Measurements from ENCODE around the gene UBE2O. TPM values are rescaled to one million over a fixed set of nuclear protein-coding genes. Genes with fewer than 3 reads are reported as not detected.
A peak's percentile ranks its signal among the peaks of the same experiment; 100 is the strongest.
"Not testable (repeated sequence)": the region's sequence is repeated elsewhere in the genome, so short reads cannot be mapped to it uniquely, and the experiment has no call there.

UBE2O gene
- total RNA-seq, 1 experiment from 2014 or later: 64.7 TPM

DNA sequence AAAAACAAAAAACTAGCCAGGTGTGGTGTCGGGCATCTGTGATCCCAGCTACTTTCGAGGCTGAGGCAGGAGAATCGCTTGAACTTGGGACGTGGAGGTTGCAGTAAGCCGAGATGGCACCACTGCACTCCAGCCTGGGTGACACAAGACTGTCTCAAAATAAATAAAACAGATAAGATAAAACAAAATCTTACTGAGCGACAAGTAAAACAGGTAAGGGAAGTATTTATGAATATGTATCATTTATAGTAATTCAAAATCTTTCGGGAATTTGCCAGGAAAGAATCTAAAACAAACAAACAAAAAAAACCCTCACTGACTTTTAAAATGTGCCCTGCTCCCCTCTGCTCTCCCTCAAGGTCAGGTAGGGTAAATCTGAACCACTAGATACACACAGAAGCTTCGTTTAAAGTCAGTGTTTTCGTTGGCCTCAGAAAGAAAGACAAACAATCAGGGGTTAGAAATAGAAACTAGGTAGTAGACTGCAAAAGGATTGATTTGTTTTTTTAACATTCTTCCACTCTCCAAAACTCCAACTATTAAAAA is 101.4 kb downstream of the UBE2O start:
- H3K9ac ChIP-seq (ENCODE audit: low read length): no peak overlapping the region
- no peak for DNase-seq
- no TSS peak for BruUV-seq (replicated peaks)
- H3K9me2 ChIP-seq (replicated peaks; ENCODE audit: low read length): no peaks in the 10 kb centered on the region
- H3K4me1 ChIP-seq (ENCODE audit: insufficient read depth, low read length): peaks cover 18% of the 10 kb centered on the region
- ChIA-PET POLR2A (ENCODE audit: unreplicated experiment) (interaction anchor here (0.5 to 0.7 kb wide), 3 partner anchors 15 to 99 kb away, joined by 3 to 15 read pairs (median 12); no protein-coding TSS in a partner anchor), CTCF (interaction anchor here (0.5 to 0.7 kb wide), 4 partner anchors 34 to 228 kb away, joined by 3 to 5 read pairs (median 4); no protein-coding TSS in a partner anchor)
- H3K4me3 ChIP-seq (ENCODE audit: low read length): peak overlapping the region; percentile 92
- no peak for ATAC-seq
- intact Hi-C loops (cut with micrococcal nuclease): loop anchor here (5.0 kb wide), 1 partner anchor 36 kb away; no protein-coding TSS in a partner anchor
- no peak overlapping the region for H3K27ac ChIP-seq (ENCODE audit: low read length)
- H3K4me2 ChIP-seq (ENCODE audit: low read length): peak overlapping the region; percentile 90
- H3K27me3 ChIP-seq (ENCODE audit: low read length): no peaks in the 10 kb centered on the region
- no peaks in the 10 kb centered on the region for H4K20me1 ChIP-seq (ENCODE audit: low read length)
- H3K9me3 ChIP-seq (ENCODE audit: low read length): no peaks in the 10 kb centered on the region
- H3F3A ChIP-seq (ENCODE audit: low read length, unreplicated experiment): no peaks in the 10 kb centered on the region
- peaks cover 46% of the 10 kb centered on the region for H3K79me2 ChIP-seq (ENCODE audit: low read length)
- TF ChIP-seq EZH2phosphoT487 (IDR thresholded peaks at IDR 0.05; ENCODE audit: borderline replicate concordance, low read length) (no peak), EZH2 (IDR thresholded peaks at IDR 0.05; ENCODE audit: low read length, unreplicated experiment) (no peak)
- TF ChIP-seq, protein P1, sequence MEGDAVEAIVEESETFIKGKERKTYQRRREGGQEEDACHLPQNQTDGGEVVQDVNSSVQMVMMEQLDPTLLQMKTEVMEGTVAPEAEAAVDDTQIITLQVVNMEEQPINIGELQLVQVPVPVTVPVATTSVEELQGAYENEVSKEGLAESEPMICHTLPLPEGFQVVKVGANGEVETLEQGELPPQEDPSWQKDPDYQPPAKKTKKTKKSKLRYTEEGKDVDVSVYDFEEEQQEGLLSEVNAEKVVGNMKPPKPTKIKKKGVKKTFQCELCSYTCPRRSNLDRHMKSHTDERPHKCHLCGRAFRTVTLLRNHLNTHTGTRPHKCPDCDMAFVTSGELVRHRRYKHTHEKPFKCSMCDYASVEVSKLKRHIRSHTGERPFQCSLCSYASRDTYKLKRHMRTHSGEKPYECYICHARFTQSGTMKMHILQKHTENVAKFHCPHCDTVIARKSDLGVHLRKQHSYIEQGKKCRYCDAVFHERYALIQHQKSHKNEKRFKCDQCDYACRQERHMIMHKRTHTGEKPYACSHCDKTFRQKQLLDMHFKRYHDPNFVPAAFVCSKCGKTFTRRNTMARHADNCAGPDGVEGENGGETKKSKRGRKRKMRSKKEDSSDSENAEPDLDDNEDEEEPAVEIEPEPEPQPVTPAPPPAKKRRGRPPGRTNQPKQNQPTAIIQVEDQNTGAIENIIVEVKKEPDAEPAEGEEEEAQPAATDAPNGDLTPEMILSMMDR (conservative IDR thresholded peaks at IDR 0.05; ENCODE audit: low read depth, low read length): no peak
- H2AFZ ChIP-seq (ENCODE audit: low read length): no peak overlapping the region
- peaks cover 10% of the 10 kb centered on the region; the same call in 1 of the 2 replicates for H3K36me3 ChIP-seq (ENCODE audit: low read depth, low read length)

GRCh38 chr17:76350463-76350862 is 102.5 kb downstream of the UBE2O start:
- Histone ChIP-seq H3K9me3 (ENCODE audit: low read length) (no peaks in the 10 kb centered on the region), H3K9me2 (replicated peaks; ENCODE audit: low read length) (no peaks in the 10 kb centered on the region), H4K20me1 (ENCODE audit: low read length) (no peaks in the 10 kb centered on the region), H2AFZ (ENCODE audit: low read length) (no peak overlapping the region), H3F3A (ENCODE audit: low read length, unreplicated experiment) (no peaks in the 10 kb centered on the region), H3K36me3 (ENCODE audit: low read depth, low read length) (peaks cover 14% of the 10 kb centered on the region; the same call in 1 of the 2 replicates), H3K4me2 (ENCODE audit: low read length) (no peak overlapping the region), H3K27ac (ENCODE audit: low read length) (no peak overlapping the region), H3K27me3 (ENCODE audit: low read length) (no peaks in the 10 kb centered on the region), H3K4me3 (ENCODE audit: low read length) (no peak overlapping the region), H3K79me2 (ENCODE audit: low read length) (peaks cover 46% of the 10 kb centered on the region), H3K4me1 (ENCODE audit: insufficient read depth, low read length) (peaks cover 18% of the 10 kb centered on the region), H3K9ac (ENCODE audit: low read length) (no peak overlapping the region)
- CTCF ChIA-PET: no interaction called here
- no peak for DNase-seq
- TF ChIP-seq, protein P1 (conservative IDR thresholded peaks at IDR 0.05; ENCODE audit: low read depth, low read length): no peak
- TF ChIP-seq EZH2phosphoT487 (IDR thresholded peaks at IDR 0.05; ENCODE audit: borderline replicate concordance, low read length): no peak
- no peak for TF ChIP-seq EZH2 (IDR thresholded peaks at IDR 0.05; ENCODE audit: low read length, unreplicated experiment)
- ATAC-seq: no peak
- BruUV-seq (replicated peaks): no TSS peak
- POLR2A ChIA-PET (ENCODE audit: unreplicated experiment): no interaction called here
- intact Hi-C loops (cut with micrococcal nuclease): loop anchor here (5.0 kb wide), 1 partner anchor 37 kb away; no protein-coding TSS in a partner anchor

DNA sequence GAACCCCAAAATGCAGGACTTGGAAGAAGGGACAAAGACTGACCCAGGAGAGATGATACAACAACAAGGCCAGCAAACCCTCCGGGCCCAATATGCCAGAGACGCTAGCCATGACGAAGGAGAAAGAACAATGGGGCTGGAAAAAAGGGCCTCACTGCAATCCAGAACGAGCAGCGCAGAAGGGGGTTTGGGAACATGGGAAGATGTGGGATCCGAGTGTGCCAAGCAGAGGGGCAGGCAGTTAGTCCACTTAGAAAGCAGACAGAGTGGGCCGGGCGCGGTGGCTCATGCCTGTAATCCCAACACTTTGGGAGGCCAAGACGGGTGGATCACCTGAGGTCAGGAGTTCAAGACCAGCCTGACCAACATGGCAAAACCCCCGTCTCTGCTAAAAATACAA is 106.0 kb downstream of the UBE2O start:
- H3K4me3 ChIP-seq (ENCODE audit: low read length); POLR2A ChIA-PET (ENCODE audit: unreplicated experiment); H3K9ac ChIP-seq (ENCODE audit: low read length); intact Hi-C loops (cut with micrococcal nuclease); BruUV-seq (replicated peaks); ATAC-seq; H4K20me1 ChIP-seq (ENCODE audit: low read length); H3K27ac ChIP-seq (ENCODE audit: low read length); H2AFZ ChIP-seq (ENCODE audit: low read length); H3K4me1 ChIP-seq (ENCODE audit: insufficient read depth, low read length); DNase-seq; H3K9me2 ChIP-seq (replicated peaks; ENCODE audit: low read length); H3K4me2 ChIP-seq (ENCODE audit: low read length); H3K9me3 ChIP-seq (ENCODE audit: low read length); H3F3A ChIP-seq (ENCODE audit: low read length, unreplicated experiment); H3K27me3 ChIP-seq (ENCODE audit: low read length): not testable (repeated sequence)
- H3K36me3 ChIP-seq (ENCODE audit: low read depth, low read length): peaks cover 31% of the 10 kb centered on the region
- CTCF ChIA-PET: interaction anchor here (0.6 kb wide), 1 partner anchor 214 kb away, joined by 3 read pairs; no protein-coding TSS in a partner anchor
- H3K79me2 ChIP-seq (ENCODE audit: low read length): peaks cover 32% of the 10 kb centered on the region

Measured in PC-3 (cell line).